Measurements from ENCODE around the gene ARHGAP26.

ARHGAP26 gene

GRCh38 chr5:142856269-142856782 is 86.1 kb downstream of the ARHGAP26 start:
- H3K4me1 ChIP-seq (ENCODE audit: control insufficient read depth, insufficient read depth, low read length) = peaks cover 22% of the 10 kb centered on the region
- H3K27ac ChIP-seq (ENCODE audit: low read depth, low read length) = no peak overlapping the region
- no peaks in the 10 kb centered on the region for H3K27me3 ChIP-seq (ENCODE audit: control insufficient read depth, insufficient read depth, low read length)

GRCh38 chr5:142857405-142857804 is 87.2 kb downstream of the ARHGAP26 start:
- Histone ChIP-seq H3K4me3 (ENCODE audit: low read depth, low read length) (no peak overlapping the region), H3K9ac (ENCODE audit: low read depth, low read length) (no peak overlapping the region), H3K4me1 (ENCODE audit: control insufficient read depth, insufficient read depth, low read length) (peaks cover 24% of the 10 kb centered on the region), H3K36me3 (ENCODE audit: control insufficient read depth, insufficient read depth, low read length) (no peaks in the 10 kb centered on the region), H3K27ac (ENCODE audit: low read depth, low read length) (no peak overlapping the region), H3K27me3 (ENCODE audit: control insufficient read depth, insufficient read depth, low read length) (no peaks in the 10 kb centered on the region), H3K9me3 (ENCODE audit: control insufficient read depth, insufficient read depth, low read length) (no peaks in the 10 kb centered on the region)

More at GRCh38 chr5:142856269-142856782, 86.1 kb downstream of the ARHGAP26 start:
- no peak overlapping the region for H3K9ac ChIP-seq (ENCODE audit: low read depth, low read length)
- no peaks in the 10 kb centered on the region for H3K36me3 ChIP-seq (ENCODE audit: control insufficient read depth, insufficient read depth, low read length)
- H3K4me3 ChIP-seq (ENCODE audit: low read depth, low read length) = no peak overlapping the region
- H3K9me3 ChIP-seq (ENCODE audit: control insufficient read depth, insufficient read depth, low read length) = no peaks in the 10 kb centered on the region

GRCh38 chr5:142859037-142859436 is 88.9 kb downstream of the ARHGAP26 start:
- Histone ChIP-seq H3K9me3 (ENCODE audit: control insufficient read depth, insufficient read depth, low read length) (no peaks in the 10 kb centered on the region), H3K4me1 (ENCODE audit: control insufficient read depth, insufficient read depth, low read length) (peaks cover 30% of the 10 kb centered on the region), H3K27ac (ENCODE audit: low read depth, low read length) (no peak overlapping the region), H3K27me3 (ENCODE audit: control insufficient read depth, insufficient read depth, low read length) (no peaks in the 10 kb centered on the region), H3K4me3 (ENCODE audit: low read depth, low read length) (no peak overlapping the region), H3K36me3 (ENCODE audit: control insufficient read depth, insufficient read depth, low read length) (no peaks in the 10 kb centered on the region), H3K9ac (ENCODE audit: low read depth, low read length) (no peak overlapping the region)

GRCh38 chr5:142860270-142860669 is 90.1 kb downstream of the ARHGAP26 start:
- peaks cover 42% of the 10 kb centered on the region for H3K4me1 ChIP-seq (ENCODE audit: control insufficient read depth, insufficient read depth, low read length)
- no peaks in the 10 kb centered on the region for H3K9me3 ChIP-seq (ENCODE audit: control insufficient read depth, insufficient read depth, low read length)
- H3K27ac ChIP-seq (ENCODE audit: low read depth, low read length) = no peak overlapping the region

GRCh38 chr5:142861011-142861410 is 90.8 kb downstream of the ARHGAP26 start:
- Histone ChIP-seq H3K4me1 (ENCODE audit: control insufficient read depth, insufficient read depth, low read length) (peaks cover 49% of the 10 kb centered on the region), H3K4me3 (ENCODE audit: low read depth, low read length) (no peak overlapping the region)

More at GRCh38 chr5:142860270-142860669, 90.1 kb downstream of the ARHGAP26 start:
- no peaks in the 10 kb centered on the region for H3K27me3 ChIP-seq (ENCODE audit: control insufficient read depth, insufficient read depth, low read length)
- H3K4me3 ChIP-seq (ENCODE audit: low read depth, low read length) = no peak overlapping the region
- H3K9ac ChIP-seq (ENCODE audit: low read depth, low read length) = no peak overlapping the region
- H3K36me3 ChIP-seq (ENCODE audit: control insufficient read depth, insufficient read depth, low read length) = no peaks in the 10 kb centered on the region

GRCh38 chr5:142862594-142862993 is 92.4 kb downstream of the ARHGAP26 start:
- Histone ChIP-seq H3K4me3 (ENCODE audit: low read depth, low read length) (no peak overlapping the region), H3K36me3 (ENCODE audit: control insufficient read depth, insufficient read depth, low read length) (no peaks in the 10 kb centered on the region), H3K27me3 (ENCODE audit: control insufficient read depth, insufficient read depth, low read length) (no peaks in the 10 kb centered on the region), H3K4me1 (ENCODE audit: control insufficient read depth, insufficient read depth, low read length) (peaks cover 47% of the 10 kb centered on the region), H3K9ac (ENCODE audit: low read depth, low read length) (no peak overlapping the region), H3K9me3 (ENCODE audit: control insufficient read depth, insufficient read depth, low read length) (no peaks in the 10 kb centered on the region), H3K27ac (ENCODE audit: low read depth, low read length) (no peak overlapping the region)

More at GRCh38 chr5:142861011-142861410, 90.8 kb downstream of the ARHGAP26 start:
- H3K9ac ChIP-seq (ENCODE audit: low read depth, low read length) = no peak overlapping the region
- no peaks in the 10 kb centered on the region for H3K9me3 ChIP-seq (ENCODE audit: control insufficient read depth, insufficient read depth, low read length)
- H3K36me3 ChIP-seq (ENCODE audit: control insufficient read depth, insufficient read depth, low read length) = no peaks in the 10 kb centered on the region
- no peak overlapping the region for H3K27ac ChIP-seq (ENCODE audit: low read depth, low read length)
- no peaks in the 10 kb centered on the region for H3K27me3 ChIP-seq (ENCODE audit: control insufficient read depth, insufficient read depth, low read length)

- H3K27ac ChIP-seq (ENCODE audit: low read depth, low read length) = peak overlapping the region; percentile 82
- H3K9me3 ChIP-seq (ENCODE audit: control insufficient read depth, insufficient read depth, low read length) = no peaks in the 10 kb centered on the region
- H3K27me3 ChIP-seq (ENCODE audit: control insufficient read depth, insufficient read depth, low read length) = no peaks in the 10 kb centered on the region
- peak overlapping the region; percentile 23 for H3K4me3 ChIP-seq (ENCODE audit: low read depth, low read length)
- no peaks in the 10 kb centered on the region for H3K36me3 ChIP-seq (ENCODE audit: control insufficient read depth, insufficient read depth, low read length)
- H3K9ac ChIP-seq (ENCODE audit: low read depth, low read length) = no peak overlapping the region
- H3K4me1 ChIP-seq (ENCODE audit: control insufficient read depth, insufficient read depth, low read length) = peaks cover 44% of the 10 kb centered on the region
Measured at GRCh38 chr5:142863856-142864255, 93.7 kb downstream of the ARHGAP26 start.

- Histone ChIP-seq H3K4me1 (ENCODE audit: control insufficient read depth, insufficient read depth, low read length) (peaks cover 44% of the 10 kb centered on the region), H3K9me3 (ENCODE audit: control insufficient read depth, insufficient read depth, low read length) (no peaks in the 10 kb centered on the region), H3K36me3 (ENCODE audit: control insufficient read depth, insufficient read depth, low read length) (no peaks in the 10 kb centered on the region), H3K27me3 (ENCODE audit: control insufficient read depth, insufficient read depth, low read length) (no peaks in the 10 kb centered on the region), H3K4me3 (ENCODE audit: low read depth, low read length) (peak overlapping the region; percentile 23), H3K9ac (ENCODE audit: low read depth, low read length) (no peak overlapping the region), H3K27ac (ENCODE audit: low read depth, low read length) (peak overlapping the region; percentile 82)
Measured at GRCh38 chr5:142864290-142865260, 94.4 kb downstream of the ARHGAP26 start.

GRCh38 chr5:142865631-142866030 is 95.5 kb downstream of the ARHGAP26 start:
- Histone ChIP-seq H3K4me3 (ENCODE audit: low read depth, low read length) (no peak overlapping the region), H3K27me3 (ENCODE audit: control insufficient read depth, insufficient read depth, low read length) (no peaks in the 10 kb centered on the region), H3K36me3 (ENCODE audit: control insufficient read depth, insufficient read depth, low read length) (no peaks in the 10 kb centered on the region), H3K27ac (ENCODE audit: low read depth, low read length) (no peak overlapping the region), H3K4me1 (ENCODE audit: control insufficient read depth, insufficient read depth, low read length) (peaks cover 41% of the 10 kb centered on the region), H3K9ac (ENCODE audit: low read depth, low read length) (no peak overlapping the region), H3K9me3 (ENCODE audit: control insufficient read depth, insufficient read depth, low read length) (no peaks in the 10 kb centered on the region)

GRCh38 chr5:142866563-142867275 is 96.5 kb downstream of the ARHGAP26 start:
- no peaks in the 10 kb centered on the region for H3K36me3 ChIP-seq (ENCODE audit: control insufficient read depth, insufficient read depth, low read length)
- no peak overlapping the region for H3K4me3 ChIP-seq (ENCODE audit: low read depth, low read length)
- H3K9ac ChIP-seq (ENCODE audit: low read depth, low read length) = no peak overlapping the region
- no peaks in the 10 kb centered on the region for H3K27me3 ChIP-seq (ENCODE audit: control insufficient read depth, insufficient read depth, low read length)
- H3K4me1 ChIP-seq (ENCODE audit: control insufficient read depth, insufficient read depth, low read length) = peaks cover 38% of the 10 kb centered on the region
- H3K9me3 ChIP-seq (ENCODE audit: control insufficient read depth, insufficient read depth, low read length) = no peaks in the 10 kb centered on the region
- H3K27ac ChIP-seq (ENCODE audit: low read depth, low read length) = peak overlapping the region; percentile 59
